Measurements from ENCODE around the gene RNASE1. TPM values are rescaled to one million over a fixed set of nuclear protein-coding genes. Genes with fewer than 3 reads are reported as not detected.

RNASE1 gene
- total RNA-seq: 33.5 and 51.7 TPM in 2 replicates

GRCh38 chr14:20802341-20803084, at the start of gene RNASE1:
TSS of gene RNASE1 (minus strand) at chr14:20802844. CDS start at chr14:20802068, 776 bp downstream.

Other genes starting within 250 kb of the RNASE1 start
- not detected in 2 replicates for gene RNASE9, start 241.8 kb downstream of the RNASE1 start, total RNA-seq
- not detected in 2 replicates for gene RNASE11, start 214.8 kb downstream of the RNASE1 start, total RNA-seq
- not detected in 2 replicates for gene RNASE12, start 211.5 kb downstream of the RNASE1 start, total RNA-seq
- not detected in 2 replicates for gene OR6S1, start 161.2 kb downstream of the RNASE1 start, total RNA-seq
- gene RNASE4, start 118.3 kb downstream of the RNASE1 start, total RNA-seq: 4.1 and 6.8 TPM in 2 replicates
- gene ANG, start 114.1 kb downstream of the RNASE1 start, total RNA-seq: 3.6 and 5.5 TPM in 2 replicates
- not detected in 2 replicates for gene EDDM3A, start 57.0 kb downstream of the RNASE1 start, total RNA-seq
- gene EDDM3B, start 34.4 kb downstream of the RNASE1 start, total RNA-seq: not detected in 2 replicates
- under 0.01 and 0.61 TPM in 2 replicates for gene RNASE6, start 21.6 kb downstream of the RNASE1 start, total RNA-seq
- not detected in 2 replicates for gene RNASE3, start 88.5 kb upstream of the RNASE1 start, total RNA-seq
- gene RNASE2, start 152.6 kb upstream of the RNASE1 start, total RNA-seq: not detected in 2 replicates
- 41.6 and 42.6 TPM in 2 replicates for gene METTL17, start 187.1 kb upstream of the RNASE1 start, total RNA-seq
- gene SLC39A2, start 196.4 kb upstream of the RNASE1 start, total RNA-seq: not detected in 2 replicates
- gene NDRG2, start 222.2 kb upstream of the RNASE1 start, total RNA-seq: 0.32 TPM in 1 of 2 replicates, not detected in the other
- not detected in 2 replicates for gene TPPP2, start 227.4 kb upstream of the RNASE1 start, total RNA-seq
- not detected in 2 replicates for gene RNASE13, start 232.0 kb upstream of the RNASE1 start, total RNA-seq
- not detected in 2 replicates for gene RNASE7, start 239.5 kb upstream of the RNASE1 start, total RNA-seq